WERI-Rb-1 (cell line): ENCODE results near the gene DHRS13.
"Not testable (repeated sequence)": the region's sequence is repeated elsewhere in the genome, so short reads cannot be mapped to it uniquely, and the experiment has no call there.

ENCODE experiments used
- DNase-seq: peaks from one replicate; pipeline ENCODE4 v3.0.0-alpha.2; 2020
- H3K27ac ChIP-seq: fragments of 250-450 bp; sonication (Bioruptor Pico); 2 replicates; pipeline ENCODE4 v1.5.1; 2020; ENCODE audit warnings: mild to moderate bottlenecking, moderate library complexity
- H3K27me3 ChIP-seq: fragments of 250-450 bp; sonication (Bioruptor Pico); 2 replicates; pipeline ENCODE4 v1.5.1; 2021; ENCODE audit warnings: mild to moderate bottlenecking, low read depth, moderate library complexity; ENCODE audit not compliant: insufficient read depth, severe bottlenecking
- H3K36me3 ChIP-seq: fragments of 250-450 bp; sonication (Bioruptor Pico); 2 replicates; pipeline ENCODE4 v1.5.1; 2020; ENCODE audit warnings: mild to moderate bottlenecking, moderate library complexity
- H3K4me3 ChIP-seq: 2 replicates; pipeline ENCODE4 v1.5.1; 2011; ENCODE audit warnings: low read depth, mild to moderate bottlenecking, control low read depth, low read length
- H3K9me3 ChIP-seq: fragments of 250-450 bp; sonication (Bioruptor Pico); 2 replicates; pipeline ENCODE4 v1.5.1; 2021; ENCODE audit warnings: mild to moderate bottlenecking, moderate library complexity; ENCODE audit not compliant: severe bottlenecking
- CTCF ChIP-seq: IDR thresholded peaks from 2 replicates; pipeline ENCODE4 v1.5.1; 2011; ENCODE audit warnings: low read depth, mild to moderate bottlenecking, control low read depth, inconsistent platforms, low read length

DHRS13 gene

GRCh38 chr17:28879886-28880571 is 22.9 kb downstream of the DHRS13 start:
- Histone ChIP-seq H3K27me3 (no peaks in the 10 kb centered on the region), H3K36me3 (peaks cover 46% of the 10 kb centered on the region), H3K9me3 (no peaks in the 10 kb centered on the region), H3K27ac (peak overlapping the region; percentile 29; the same call in 1 of the 2 replicates), H3K4me3 (no peak overlapping the region)
- DNase-seq, result no peak
- TF ChIP-seq CTCF, result no peak

- Histone ChIP-seq H3K27me3 (no peaks in the 10 kb centered on the region), H3K4me3 (no peak overlapping the region), H3K36me3 (peaks cover 46% of the 10 kb centered on the region), H3K27ac (no peak overlapping the region), H3K9me3 (no peaks in the 10 kb centered on the region)
- peak; percentile 93 for TF ChIP-seq CTCF
- DNase-seq, result peak; percentile 80
Measured at GRCh38 chr17:28878981-28879380, 23.9 kb downstream of the DHRS13 start.

GRCh38 chr17:28878158-28878910 is 24.5 kb downstream of the DHRS13 start:
- Histone ChIP-seq H3K27ac (no peak overlapping the region), H3K36me3 (peaks cover 46% of the 10 kb centered on the region), H3K9me3 (no peaks in the 10 kb centered on the region), H3K4me3 (no peak overlapping the region), H3K27me3 (no peaks in the 10 kb centered on the region)
- TF ChIP-seq CTCF, result no peak
- no peak for DNase-seq

- not testable (repeated sequence) for H3K27me3 ChIP-seq, H3K27ac ChIP-seq, H3K4me3 ChIP-seq, H3K9me3 ChIP-seq, DNase-seq
- H3K36me3 ChIP-seq, result peaks cover 38% of the 10 kb centered on the region
Measured at GRCh38 chr17:28877150-28877711, 25.6 kb downstream of the DHRS13 start.

- no peaks in the 10 kb centered on the region for H3K9me3 ChIP-seq
- H3K27ac ChIP-seq, result no peak overlapping the region
- peaks cover 26% of the 10 kb centered on the region for H3K36me3 ChIP-seq
- no peak overlapping the region for H3K4me3 ChIP-seq
- no peak for DNase-seq
- H3K27me3 ChIP-seq, result no peaks in the 10 kb centered on the region
- no peak for TF ChIP-seq CTCF
Measured at GRCh38 chr17:28875848-28876550, 26.9 kb downstream of the DHRS13 start.

GRCh38 chr17:28874750-28875149 is 28.1 kb downstream of the DHRS13 start:
- peaks cover 13% of the 10 kb centered on the region for H3K36me3 ChIP-seq
- TF ChIP-seq CTCF, result no peak
- no peak overlapping the region for H3K27ac ChIP-seq
- DNase-seq, result no peak
- no peak overlapping the region for H3K4me3 ChIP-seq
- no peaks in the 10 kb centered on the region for H3K27me3 ChIP-seq
- H3K9me3 ChIP-seq, result no peaks in the 10 kb centered on the region
